ENCODE results near the gene APBA2. TPM values are rescaled to one million over a fixed set of nuclear protein-coding genes. Genes with fewer than 3 reads are reported as not detected.

The APBA2 gene
- total RNA-seq, 1 donor from 2014 or later, result 35.8 TPM

- no peak overlapping the region for H3K27ac Mint-ChIP-seq
- Histone ChIP-seq H3K36me3 (no peaks in the 10 kb centered on the region), H3K4me2 (no peak overlapping the region)
These were observed 208.9 kb downstream of the APBA2 start for GRCh38 chr15:29094711-29095110.

GRCh38 chr15:29095746-29096145 lies 210.0 kb downstream of the APBA2 start:
- Histone ChIP-seq H3K4me1 (peaks cover 6% of the 10 kb centered on the region), H3K9ac (no peak overlapping the region), H3K27ac (no peak overlapping the region), H3K9me3 (ENCODE audit: low read depth) (no peaks in the 10 kb centered on the region), H3K4me3 (no peak overlapping the region), H2AFZ (replicated peaks) (no peak overlapping the region), H3K4me2 (no peak overlapping the region), H3K27me3 (no peaks in the 10 kb centered on the region), H3F3A (ENCODE audit: low read depth) (peaks cover 10% of the 10 kb centered on the region), H3K79me2 (ENCODE audit: low read depth) (no peaks in the 10 kb centered on the region), H4K20me1 (ENCODE audit: low read depth) (no peaks in the 10 kb centered on the region), H3K36me3 (no peaks in the 10 kb centered on the region)
- H3K4me3 Mint-ChIP-seq, result no peak overlapping the region
- H3K36me3 Mint-ChIP-seq, result peaks cover 33% of the 10 kb centered on the region
- H3K4me1 Mint-ChIP-seq, result peaks cover 11% of the 10 kb centered on the region
- H3K27ac Mint-ChIP-seq, result peak overlapping the region; percentile 33
- TF ChIP-seq CTCF (IDR thresholded peaks at IDR 0.05), result no peak
- no peak for TF ChIP-seq EZH2phosphoT487 (IDR thresholded peaks at IDR 0.05)
- TF ChIP-seq EZH2 (IDR thresholded peaks at IDR 0.05), result no peak
- no peaks in the 10 kb centered on the region for H3K9me3 Mint-ChIP-seq
- DNase-seq (ENCODE audit: low spot score), result no peak
- peaks cover 6% of the 10 kb centered on the region for H3K27me3 Mint-ChIP-seq (ENCODE audit: insufficient read depth, low read depth)

More at GRCh38 chr15:29094711-29095110, 208.9 kb downstream of the APBA2 start:
- Histone ChIP-seq H4K20me1 (ENCODE audit: low read depth) (peaks cover 7% of the 10 kb centered on the region), H3K27ac (no peak overlapping the region), H3K79me2 (ENCODE audit: low read depth) (no peaks in the 10 kb centered on the region), H3K9me3 (ENCODE audit: low read depth) (no peaks in the 10 kb centered on the region), H3F3A (ENCODE audit: low read depth) (no peaks in the 10 kb centered on the region), H3K4me3 (no peak overlapping the region), H2AFZ (replicated peaks) (no peak overlapping the region), H3K27me3 (no peaks in the 10 kb centered on the region), H3K4me1 (peaks cover under 1% of the 10 kb centered on the region), H3K9ac (no peak overlapping the region)
- Mint-ChIP-seq H3K27me3 (ENCODE audit: insufficient read depth, low read depth) (peaks cover 8% of the 10 kb centered on the region), H3K9me3 (no peaks in the 10 kb centered on the region), H3K4me3 (no peak overlapping the region), H3K4me1 (peaks cover 5% of the 10 kb centered on the region), H3K36me3 (peaks cover 27% of the 10 kb centered on the region)
- TF ChIP-seq EZH2phosphoT487 (IDR thresholded peaks at IDR 0.05), result no peak
- no peak for TF ChIP-seq CTCF (IDR thresholded peaks at IDR 0.05)
- TF ChIP-seq EZH2 (IDR thresholded peaks at IDR 0.05), result no peak
- DNase-seq (ENCODE audit: low spot score), result no peak

GRCh38 chr15:29097168-29097567 lies 211.4 kb downstream of the APBA2 start:
- Histone ChIP-seq H3K4me1 (peaks cover 6% of the 10 kb centered on the region), H3K27ac (no peak overlapping the region), H3K4me2 (no peak overlapping the region), H3K9me3 (ENCODE audit: low read depth) (no peaks in the 10 kb centered on the region), H3K79me2 (ENCODE audit: low read depth) (no peaks in the 10 kb centered on the region), H3F3A (ENCODE audit: low read depth) (peaks cover 14% of the 10 kb centered on the region), H3K36me3 (no peaks in the 10 kb centered on the region), H3K4me3 (no peak overlapping the region), H3K9ac (no peak overlapping the region), H3K27me3 (no peaks in the 10 kb centered on the region), H2AFZ (replicated peaks) (no peak overlapping the region), H4K20me1 (ENCODE audit: low read depth) (no peaks in the 10 kb centered on the region)
- DNase-seq (ENCODE audit: low spot score), result no peak
- H3K27ac Mint-ChIP-seq, result no peak overlapping the region
- no peaks in the 10 kb centered on the region for H3K9me3 Mint-ChIP-seq
- TF ChIP-seq EZH2phosphoT487 (IDR thresholded peaks at IDR 0.05) (no peak), EZH2 (IDR thresholded peaks at IDR 0.05) (no peak), CTCF (IDR thresholded peaks at IDR 0.05) (no peak)
- H3K27me3 Mint-ChIP-seq (ENCODE audit: insufficient read depth, low read depth), result peaks cover 6% of the 10 kb centered on the region
- H3K4me3 Mint-ChIP-seq, result no peak overlapping the region
- H3K36me3 Mint-ChIP-seq, result peaks cover 35% of the 10 kb centered on the region
- peaks cover 14% of the 10 kb centered on the region for H3K4me1 Mint-ChIP-seq
